Measurements from ENCODE around the gene NELL2. TPM values are rescaled to one million over a fixed set of nuclear protein-coding genes. Genes with fewer than 3 reads are reported as not detected.
"Not testable (repeated sequence)": the region's sequence is repeated elsewhere in the genome, so short reads cannot be mapped to it uniquely, and the experiment has no call there.

NELL2 gene
- total RNA-seq, 1 experiment from 2014 or later = 15.8 TPM

DNA sequence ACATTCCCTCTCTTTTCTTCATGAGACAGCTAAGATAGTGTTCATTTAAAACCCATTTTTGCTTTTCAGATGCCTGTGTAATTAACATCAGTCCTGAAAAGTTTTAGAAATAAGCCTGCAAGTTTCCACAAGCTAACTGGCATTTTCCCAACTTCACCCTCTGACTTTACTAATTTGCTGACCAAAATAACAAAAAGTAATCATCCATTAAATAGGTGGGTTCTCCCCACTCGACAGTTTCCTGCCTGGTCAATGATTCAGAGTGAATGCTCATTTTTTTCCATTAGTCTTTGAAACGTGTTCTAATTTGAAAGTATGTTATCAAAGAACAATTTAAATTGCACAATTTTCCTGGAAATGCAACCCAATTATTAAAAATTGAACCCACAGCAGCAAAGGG is 23.6 kb downstream of the NELL2 start:
- in situ Hi-C loops (cut with HindIII; ENCODE audit: low pct_unique_long_range_greater_than_20kb, low sequenced_read_pairs) = no loop called here

GRCh38 chr12:44851586-44851985 is 24.5 kb downstream of the NELL2 start:
- no peak for DNase-seq (ENCODE audit: low read depth)
- in situ Hi-C loops (cut with HindIII; ENCODE audit: low pct_unique_long_range_greater_than_20kb, low sequenced_read_pairs) = no loop called here

More for the DNA sequence above, 23.6 kb downstream of the NELL2 start:
- DNase-seq (ENCODE audit: low read depth) = no peak

DNA sequence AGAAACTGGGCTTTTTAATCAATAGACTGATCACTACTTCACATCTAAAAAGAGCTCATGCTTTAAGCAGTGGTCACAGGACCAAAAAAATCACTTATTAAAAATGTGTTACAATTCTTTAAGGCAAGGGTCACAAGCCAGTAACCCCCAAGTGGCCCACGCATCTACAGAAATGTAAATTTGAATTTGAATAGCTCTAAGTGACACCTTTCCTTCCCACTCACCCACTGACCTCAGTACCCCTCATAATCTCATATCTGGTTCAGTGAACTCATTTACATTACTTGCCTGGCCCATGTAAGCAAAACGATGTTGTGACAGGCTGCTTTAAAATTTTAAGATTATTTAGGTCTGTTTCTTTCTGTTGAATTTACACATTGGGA is 27.4 kb downstream of the NELL2 start:
- in situ Hi-C loops (cut with HindIII; ENCODE audit: low pct_unique_long_range_greater_than_20kb, low sequenced_read_pairs) = no loop called here
- no peak for DNase-seq (ENCODE audit: low read depth)

GRCh38 chr12:44847888-44848702 is 28.0 kb downstream of the NELL2 start:
- DNase-seq (ENCODE audit: low read depth) = no peak
- in situ Hi-C loops (cut with HindIII; ENCODE audit: low pct_unique_long_range_greater_than_20kb, low sequenced_read_pairs) = no loop called here

- in situ Hi-C loops (cut with HindIII; ENCODE audit: low pct_unique_long_range_greater_than_20kb, low sequenced_read_pairs) = no loop called here
- DNase-seq (ENCODE audit: low read depth) = no peak
Observed at GRCh38 chr12:44847403-44847802, 28.7 kb downstream of the NELL2 start.

- DNase-seq (ENCODE audit: low read depth) = no peak
- in situ Hi-C loops (cut with HindIII; ENCODE audit: low pct_unique_long_range_greater_than_20kb, low sequenced_read_pairs) = no loop called here
Observed at GRCh38 chr12:44846826-44847225, 29.3 kb downstream of the NELL2 start.

DNA sequence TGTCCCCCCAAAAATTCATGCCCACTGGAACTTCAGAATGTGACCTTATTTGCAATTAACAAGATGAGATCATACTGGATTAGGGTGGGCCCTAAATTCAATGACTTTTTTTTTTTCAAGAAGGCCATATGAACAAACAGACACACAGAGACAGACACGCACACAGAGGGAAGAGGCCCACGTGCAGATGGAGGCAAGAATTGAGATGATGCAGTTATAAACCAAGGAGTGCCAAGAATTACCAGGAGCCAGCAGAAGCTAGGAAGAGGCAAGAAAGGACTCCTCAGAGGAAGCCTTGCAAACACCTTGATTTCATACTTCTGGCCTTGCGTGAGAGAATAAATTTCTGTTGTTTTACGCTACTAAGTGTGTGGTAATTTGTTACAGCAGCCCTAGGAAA is 33.4 kb downstream of the NELL2 start:
- DNase-seq (ENCODE audit: low read depth) = no peak
- in situ Hi-C loops (cut with HindIII; ENCODE audit: low pct_unique_long_range_greater_than_20kb, low sequenced_read_pairs) = no loop called here

DNA sequence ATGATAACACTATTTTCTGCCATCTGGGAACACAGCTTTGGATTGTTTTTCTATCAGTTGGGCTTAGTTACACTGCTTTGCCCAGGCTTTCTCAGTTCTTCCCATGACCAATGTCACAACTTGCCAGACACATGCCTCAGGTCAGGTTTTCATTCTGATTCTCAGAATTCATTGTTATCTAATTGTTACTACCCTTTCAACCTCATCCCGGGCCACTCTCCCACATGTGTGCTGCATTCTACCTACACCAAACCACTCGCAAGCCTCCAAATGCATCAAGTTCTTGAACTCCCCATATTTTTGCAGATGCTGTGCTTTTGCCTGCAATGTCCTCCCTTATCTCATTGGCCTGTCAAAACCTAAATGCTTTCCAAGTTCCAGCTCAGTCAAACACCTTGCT is 36.3 kb downstream of the NELL2 start:
- in situ Hi-C loops (cut with HindIII; ENCODE audit: low pct_unique_long_range_greater_than_20kb, low sequenced_read_pairs) = no loop called here
- no peak for DNase-seq (ENCODE audit: low read depth)

- in situ Hi-C loops (cut with HindIII; ENCODE audit: low pct_unique_long_range_greater_than_20kb, low sequenced_read_pairs) = no loop called here
- DNase-seq (ENCODE audit: low read depth) = no peak
Observed at GRCh38 chr12:44837114-44837755, 38.9 kb downstream of the NELL2 start.

GRCh38 chr12:44835641-44836379 is 40.3 kb downstream of the NELL2 start:
- in situ Hi-C loops (cut with HindIII; ENCODE audit: low pct_unique_long_range_greater_than_20kb, low sequenced_read_pairs) = no loop called here
- DNase-seq (ENCODE audit: low read depth) = no peak

- in situ Hi-C loops (cut with HindIII; ENCODE audit: low pct_unique_long_range_greater_than_20kb, low sequenced_read_pairs) = not testable (repeated sequence)
Observed at GRCh38 chr12:44834996-44835395, 41.1 kb downstream of the NELL2 start.

DNA sequence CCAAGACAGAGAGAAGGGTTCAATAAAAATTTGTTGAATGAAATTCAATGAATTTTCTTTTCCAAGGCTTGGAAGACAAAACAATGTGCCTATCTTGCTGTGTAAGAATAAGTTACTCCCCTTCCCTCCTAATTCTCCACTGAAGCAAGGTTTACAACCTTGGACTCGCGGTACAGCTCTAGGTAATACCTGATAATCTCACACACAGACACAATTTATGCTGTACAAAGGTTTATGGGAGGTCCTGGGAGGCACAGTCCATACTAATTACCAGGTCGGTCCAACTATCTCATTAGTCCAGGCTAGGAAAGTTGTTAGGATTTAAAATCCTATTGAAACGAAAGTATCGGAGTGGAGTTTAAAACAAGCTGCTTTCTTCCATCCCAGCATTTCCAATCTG is 42.6 kb downstream of the NELL2 start:
- in situ Hi-C loops (cut with HindIII; ENCODE audit: low pct_unique_long_range_greater_than_20kb, low sequenced_read_pairs) = no loop called here
- DNase-seq (ENCODE audit: low read depth) = no peak

More at GRCh38 chr12:44834996-44835395, 41.1 kb downstream of the NELL2 start:
- not testable (repeated sequence) for DNase-seq (ENCODE audit: low read depth)

DNA sequence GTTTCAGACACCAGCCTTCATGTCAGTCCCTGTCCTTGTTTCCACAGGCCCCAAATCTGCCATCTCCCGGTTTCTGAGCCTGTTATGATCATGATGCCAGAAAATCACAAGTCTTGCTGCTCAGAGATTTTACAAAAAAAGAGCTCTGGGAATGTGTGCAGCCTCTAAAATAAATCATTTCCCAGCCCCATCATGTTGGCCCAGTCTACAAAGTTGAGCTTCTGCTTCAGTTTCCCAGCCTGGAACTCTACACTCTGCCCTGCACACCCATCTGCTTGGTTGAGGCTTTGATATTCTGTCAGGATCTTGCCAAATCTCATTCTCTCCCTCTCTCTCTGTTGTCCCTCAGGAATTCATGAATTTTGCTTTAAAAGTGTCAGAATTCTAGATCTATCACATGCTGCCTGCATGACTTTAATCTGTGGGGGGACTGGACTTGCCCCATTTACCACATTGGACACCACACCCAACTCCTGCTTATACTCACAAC is 45.5 kb downstream of the NELL2 start:
- DNase-seq (ENCODE audit: low read depth) = no peak
- in situ Hi-C loops (cut with HindIII; ENCODE audit: low pct_unique_long_range_greater_than_20kb, low sequenced_read_pairs) = no loop called here

- no peak for DNase-seq (ENCODE audit: low read depth)
- in situ Hi-C loops (cut with HindIII; ENCODE audit: low pct_unique_long_range_greater_than_20kb, low sequenced_read_pairs) = no loop called here
Observed at GRCh38 chr12:44829045-44829444, 47.1 kb downstream of the NELL2 start.

DNA sequence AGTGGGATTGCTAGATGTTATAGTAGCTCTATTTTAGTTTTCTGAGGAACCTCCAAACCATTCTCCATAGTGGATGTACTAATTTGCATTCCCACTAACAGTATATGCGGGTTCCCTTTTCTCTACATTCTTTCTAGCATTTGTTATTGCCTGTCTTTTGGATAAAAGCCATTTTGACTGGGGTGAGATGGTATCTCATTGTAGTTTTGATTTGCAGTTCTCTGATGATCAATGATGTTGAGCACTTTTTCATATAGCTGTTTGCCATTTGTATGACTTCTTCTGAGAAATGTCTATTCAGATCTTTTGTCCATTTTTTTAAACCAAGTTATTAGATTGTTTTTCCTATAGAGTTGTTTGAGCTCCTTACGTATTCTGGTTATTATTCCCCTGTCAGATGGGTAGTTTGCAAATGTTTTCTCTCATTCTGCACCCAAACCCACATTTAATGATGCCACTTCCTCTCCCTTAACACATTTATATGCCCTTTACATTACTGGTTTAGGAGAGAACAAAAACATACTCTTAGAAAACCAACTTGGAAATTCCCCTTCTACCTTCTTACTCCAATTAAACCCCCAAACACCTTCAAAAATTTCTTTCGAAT is 48.2 kb downstream of the NELL2 start:
- in situ Hi-C loops (cut with HindIII; ENCODE audit: low pct_unique_long_range_greater_than_20kb, low sequenced_read_pairs) = no loop called here
- DNase-seq (ENCODE audit: low read depth) = no peak

- DNase-seq (ENCODE audit: low read depth); in situ Hi-C loops (cut with HindIII; ENCODE audit: low pct_unique_long_range_greater_than_20kb, low sequenced_read_pairs): not testable (repeated sequence)
Observed at GRCh38 chr12:44821702-44822101, 54.4 kb downstream of the NELL2 start.

GRCh38 chr12:44819884-44820283 is 56.2 kb downstream of the NELL2 start:
- no peak for DNase-seq (ENCODE audit: low read depth)
- in situ Hi-C loops (cut with HindIII; ENCODE audit: low pct_unique_long_range_greater_than_20kb, low sequenced_read_pairs) = no loop called here

DNA sequence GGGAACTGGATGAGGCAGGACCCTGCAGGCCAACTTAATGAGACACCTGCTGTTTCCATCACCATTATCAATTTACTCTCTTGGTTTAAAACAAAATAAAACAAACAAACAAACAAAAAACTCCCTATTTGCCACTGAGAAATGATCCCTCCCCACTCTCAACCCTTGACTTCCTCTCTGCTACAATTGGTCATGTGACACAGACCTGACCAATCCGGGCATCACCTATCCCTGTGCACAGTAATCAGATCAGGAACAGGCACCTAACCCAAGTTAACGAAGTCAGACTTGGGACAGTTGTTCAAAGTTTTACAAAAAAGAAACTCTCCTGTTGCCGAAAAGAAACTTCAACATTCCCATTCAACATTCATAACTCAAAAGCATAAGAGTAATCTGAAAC is 58.4 kb downstream of the NELL2 start:
- DNase-seq (ENCODE audit: low read depth) = no peak
- in situ Hi-C loops (cut with HindIII; ENCODE audit: low pct_unique_long_range_greater_than_20kb, low sequenced_read_pairs) = no loop called here
